ENCODE results near the gene HDAC5.
"Not testable (repeated sequence)": the region's sequence is repeated elsewhere in the genome, so short reads cannot be mapped to it uniquely, and the experiment has no call there.

Gene HDAC5

DNA sequence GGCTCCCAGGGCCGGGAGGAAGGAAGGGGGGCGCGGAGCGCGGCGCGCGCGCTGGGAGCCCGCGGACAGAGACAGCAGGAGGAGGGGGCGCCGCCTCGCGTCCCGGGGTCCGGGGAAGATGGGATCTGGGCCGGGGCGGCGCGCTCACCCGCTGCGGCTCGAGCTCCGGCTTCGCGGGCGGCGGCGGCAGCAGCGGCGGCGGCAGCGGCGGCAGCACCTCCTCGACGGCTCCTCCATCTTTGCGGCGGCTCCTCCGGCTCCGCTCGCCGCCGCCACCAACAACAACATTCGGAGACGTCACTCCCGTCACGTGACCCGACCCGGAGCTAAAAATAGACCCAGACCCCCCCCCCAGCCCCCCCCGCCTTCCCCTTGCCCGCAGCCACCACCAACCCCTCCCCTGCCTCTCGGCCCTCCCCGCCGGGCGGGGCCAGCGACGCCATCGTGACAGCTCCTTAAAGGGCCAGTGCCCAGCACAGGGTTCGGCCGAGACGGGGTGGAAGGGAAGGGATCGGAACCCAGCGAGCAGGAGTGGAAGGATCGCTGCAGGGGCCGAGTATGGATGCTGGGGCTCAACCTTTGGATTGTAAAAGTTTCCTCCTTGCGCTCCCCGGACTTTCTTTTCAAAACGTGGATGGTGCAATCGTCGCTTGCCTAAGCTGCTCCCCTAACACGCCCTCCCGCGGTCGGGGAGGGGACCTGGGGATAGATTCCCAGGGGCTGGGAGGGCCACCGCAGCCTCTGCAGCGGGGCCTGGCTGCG is at the start of gene HDAC5:
Gene HDAC5, minus strand, starts transcription at position 286 of the 762 bp plus-strand sequence. CDS start 6,126 bp downstream, outside the sequence.
- DNase-seq = peak; percentile 96

DNA sequence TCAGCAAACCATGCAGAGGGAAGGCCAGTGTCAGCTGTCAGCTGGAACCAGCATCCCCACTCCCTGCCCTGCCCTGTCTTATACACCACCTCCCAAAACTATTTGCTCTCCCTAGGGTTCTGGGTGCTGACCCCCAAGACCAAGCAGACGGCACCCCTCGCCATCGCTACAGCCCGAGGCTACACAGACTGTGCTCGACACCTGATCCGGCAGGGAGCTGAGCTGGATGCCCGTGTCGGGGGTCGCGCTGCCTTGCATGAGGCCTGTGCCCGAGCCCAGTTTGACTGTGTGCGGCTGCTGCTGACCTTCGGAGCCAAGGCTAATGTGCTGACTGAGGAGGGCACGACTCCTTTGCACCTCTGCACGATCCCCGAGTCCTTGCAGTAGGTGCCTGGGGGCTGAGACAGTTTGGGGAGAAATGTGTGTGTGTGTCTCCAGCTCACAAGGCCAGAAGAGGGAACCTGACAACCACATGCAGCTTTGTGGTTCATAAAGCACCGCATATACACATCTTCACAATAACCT is 48.6 kb upstream of the HDAC5 start:
- DNase-seq = no peak

DNA sequence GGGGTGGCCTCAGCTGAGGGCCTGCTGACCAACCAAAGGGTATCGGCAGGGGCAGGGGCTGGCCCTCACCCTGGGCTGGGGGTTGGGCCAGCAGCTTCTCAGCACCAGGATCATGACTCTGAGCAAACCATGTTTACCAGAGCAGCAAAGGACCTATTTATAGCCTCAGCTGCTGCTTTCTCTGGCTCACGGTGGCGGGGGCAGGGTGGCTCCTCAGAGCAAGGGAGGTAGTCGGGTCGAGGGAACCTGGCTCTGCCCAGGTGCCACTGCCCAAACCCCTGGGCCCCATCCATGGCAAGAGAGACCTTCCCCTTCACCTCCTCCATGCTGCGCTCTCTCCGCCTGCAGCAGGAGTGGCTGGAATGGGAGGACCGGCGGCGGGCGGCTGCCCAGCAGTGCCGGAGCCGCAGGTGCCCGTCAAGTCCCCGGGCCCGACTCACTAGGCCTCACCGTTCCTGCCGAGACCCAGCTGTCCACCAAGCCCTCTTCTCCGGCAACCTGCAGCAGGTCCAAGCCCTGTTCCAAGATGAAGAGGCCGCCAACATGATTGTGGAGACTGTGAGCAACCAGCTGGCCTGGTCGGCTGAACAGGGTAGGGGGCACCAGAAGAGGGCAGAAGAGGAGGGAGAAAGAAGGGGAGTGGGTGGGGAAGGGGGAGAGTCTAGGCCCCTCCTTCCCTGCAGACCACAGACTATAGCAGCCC is 47.2 kb upstream of the HDAC5 start, which contains the start of gene ASB16:
Gene ASB16, plus strand, starts transcription at position 206 of the 703 bp plus-strand sequence. Its CDS starts 86 bp downstream, at position 292.
- DNase-seq = no peak

DNA sequence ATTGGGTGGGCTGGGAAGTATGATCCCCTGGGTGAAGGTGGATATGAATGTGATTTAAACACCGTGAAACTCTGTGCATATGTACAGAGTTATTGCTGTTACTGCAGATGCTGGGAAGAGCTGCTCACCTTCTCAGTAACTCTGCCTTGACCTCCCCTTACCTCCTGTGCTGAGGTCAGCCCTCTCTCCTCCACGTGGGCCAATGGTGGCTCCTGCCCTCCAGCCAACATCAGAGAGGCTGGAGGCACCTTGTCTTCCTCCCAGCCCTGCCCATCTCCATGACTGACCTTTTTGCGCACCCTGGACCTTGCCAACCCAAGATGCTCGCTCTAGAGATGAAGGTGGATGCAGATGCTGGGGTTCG is 46.7 kb upstream of the HDAC5 start:
- DNase-seq = no peak

GRCh38 chr17:44167181-44167861 is 43.9 kb upstream of the HDAC5 start:
- no peak for DNase-seq

DNA sequence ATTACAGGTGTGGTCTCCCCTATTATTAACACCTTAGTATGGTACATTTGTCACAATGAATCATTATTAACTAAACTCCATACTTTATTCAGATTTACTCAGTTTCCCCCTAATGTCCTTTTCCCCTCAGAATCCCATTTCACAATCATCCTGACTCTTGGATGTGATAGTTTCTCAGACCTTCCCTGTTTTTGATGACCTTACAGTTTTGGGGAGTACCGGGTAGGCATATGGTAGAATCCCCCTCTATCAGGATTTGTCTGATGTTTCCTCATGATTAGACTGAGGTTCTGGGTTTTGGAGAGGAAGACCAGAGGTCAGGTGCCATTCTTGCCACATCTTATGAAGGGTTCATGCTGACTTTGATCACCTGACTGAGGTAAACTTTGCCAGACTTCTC is 41.0 kb upstream of the HDAC5 start:
- DNase-seq = no peak

- peak; percentile 60 for DNase-seq
These were observed 36.2 kb upstream of the HDAC5 start for GRCh38 chr17:44159519-44160210.

GRCh38 chr17:44155488-44155887 is 32.0 kb upstream of the HDAC5 start:
- no peak for DNase-seq

- no peak for DNase-seq
These were observed 29.4 kb upstream of the HDAC5 start for GRCh38 chr17:44152875-44153274.

GRCh38 chr17:44149750-44150329 is 26.4 kb upstream of the HDAC5 start:
- DNase-seq = no peak

DNA sequence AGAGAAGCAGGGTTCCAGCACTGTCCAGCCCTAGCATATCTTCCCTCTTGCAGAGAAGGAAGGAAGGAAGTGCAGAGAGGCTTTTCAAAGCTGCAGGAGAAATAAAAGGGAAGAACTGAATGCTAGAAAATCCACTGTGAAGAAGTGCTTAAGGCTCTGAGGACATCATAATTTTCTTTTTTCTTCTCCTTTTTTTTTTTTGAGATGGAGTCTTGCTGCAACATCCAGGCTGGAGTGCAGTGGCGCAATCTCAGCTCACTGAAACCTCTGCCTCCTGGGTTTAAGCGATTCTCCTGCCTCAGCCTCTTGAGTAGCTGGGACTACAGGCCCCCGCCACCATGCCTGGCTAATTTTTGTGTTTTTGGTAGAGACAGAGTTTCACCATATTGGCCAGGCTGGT is 25.6 kb upstream of the HDAC5 start:
- DNase-seq = not testable (repeated sequence)

- DNase-seq = no peak
These were observed 24.4 kb upstream of the HDAC5 start for GRCh38 chr17:44147812-44148211.

- DNase-seq = no peak
These were observed 23.2 kb upstream of the HDAC5 start for GRCh38 chr17:44146375-44147346.

DNA sequence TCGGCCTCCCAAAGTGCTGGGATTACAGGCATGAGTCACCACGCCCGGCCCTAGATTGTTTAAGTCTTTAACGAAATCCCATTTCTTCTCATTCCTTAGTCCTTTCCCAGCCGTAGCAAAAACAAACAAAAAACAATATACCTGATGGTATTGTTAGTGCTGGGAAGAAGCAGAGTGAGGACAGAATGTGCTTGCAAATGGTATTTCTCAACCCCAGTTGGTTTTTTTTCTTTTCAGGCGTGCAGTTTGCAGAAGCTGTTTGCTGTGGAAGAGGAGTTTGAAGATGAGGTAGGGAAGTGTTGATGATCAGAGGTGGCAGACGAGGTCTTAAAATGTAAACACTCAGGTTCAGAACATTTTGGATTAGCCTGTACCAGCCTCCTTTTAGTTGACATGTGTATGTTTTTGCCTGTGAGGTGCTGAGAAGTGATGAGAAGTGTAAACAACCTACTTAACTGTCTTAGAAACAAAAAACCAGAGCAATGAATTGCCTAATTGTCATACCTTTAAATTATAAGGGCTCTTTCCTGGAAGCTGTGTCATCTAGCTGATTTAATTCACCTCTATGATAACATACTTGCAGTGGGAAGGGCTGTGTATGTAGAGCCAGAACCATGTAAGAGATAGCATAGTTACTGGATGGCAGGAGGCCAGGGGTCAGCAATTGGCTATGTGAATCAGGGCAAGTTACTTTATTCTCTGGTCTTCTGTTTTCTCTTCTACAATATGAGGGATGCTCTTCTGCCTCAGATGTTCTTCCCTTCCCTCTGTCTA is 21.7 kb upstream of the HDAC5 start:
- DNase-seq = no peak

DNA sequence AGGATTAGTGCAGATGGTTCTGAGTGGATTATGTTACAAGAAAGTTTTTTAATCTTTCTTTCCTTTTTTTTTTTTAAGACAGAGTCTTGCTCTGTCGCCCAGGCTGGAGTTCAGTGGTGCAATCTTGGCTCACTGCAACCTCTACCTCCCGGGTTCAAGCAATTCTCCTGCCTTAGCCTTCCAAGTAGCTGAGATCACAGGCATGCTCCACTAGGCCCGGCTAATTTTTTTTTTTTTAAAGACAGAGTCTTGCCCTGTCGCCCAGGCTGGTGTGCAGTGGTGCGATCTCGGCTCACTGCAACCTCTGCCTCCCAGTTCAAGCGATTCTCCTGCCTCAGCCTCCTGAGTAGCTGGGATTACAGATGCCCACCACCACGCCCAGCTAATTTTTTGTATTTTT is 20.5 kb upstream of the HDAC5 start:
- not testable (repeated sequence) for DNase-seq

DNA sequence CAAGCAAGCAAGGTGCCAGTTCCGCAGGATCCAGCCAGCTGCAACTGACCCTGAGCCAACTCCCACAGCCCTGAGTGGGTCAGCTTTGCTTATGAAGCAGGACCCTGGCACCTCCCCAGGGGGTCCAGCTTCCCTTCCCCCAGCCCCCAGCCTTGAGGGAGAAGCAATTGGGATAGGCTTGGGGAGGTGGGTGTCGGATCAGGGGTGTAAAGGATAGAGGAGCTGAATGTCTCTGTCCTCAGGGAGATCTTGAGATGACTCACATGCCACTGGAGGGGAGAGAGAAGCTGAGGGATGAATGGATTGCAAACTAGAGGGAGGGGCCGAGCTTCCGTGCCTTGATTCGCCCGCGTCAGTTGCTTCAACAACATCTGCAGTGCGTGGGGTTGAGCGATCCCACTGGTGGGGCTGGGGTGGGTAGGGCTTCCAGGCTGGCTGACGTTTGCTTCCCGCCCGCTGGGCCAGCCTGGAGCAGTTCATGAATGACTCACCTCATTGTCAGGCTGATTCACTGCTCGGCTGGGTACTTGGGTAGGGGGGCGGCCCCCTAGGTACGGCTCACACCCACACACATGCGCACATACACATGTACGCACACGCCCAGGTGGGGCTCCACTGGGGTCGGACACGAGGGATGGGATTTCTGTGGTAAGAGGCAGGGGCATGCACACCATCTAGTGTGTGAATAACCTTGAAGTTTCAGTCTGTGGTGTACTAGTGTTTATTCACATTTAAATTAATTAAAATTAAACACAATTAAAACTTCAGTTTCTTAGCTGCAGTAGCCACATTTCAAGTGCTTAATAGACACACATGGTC is 14.7 kb upstream of the HDAC5 start:
- DNase-seq = peak; percentile 76

- DNase-seq = no peak
These were observed 11.5 kb upstream of the HDAC5 start for GRCh38 chr17:44134752-44135568.

DNA sequence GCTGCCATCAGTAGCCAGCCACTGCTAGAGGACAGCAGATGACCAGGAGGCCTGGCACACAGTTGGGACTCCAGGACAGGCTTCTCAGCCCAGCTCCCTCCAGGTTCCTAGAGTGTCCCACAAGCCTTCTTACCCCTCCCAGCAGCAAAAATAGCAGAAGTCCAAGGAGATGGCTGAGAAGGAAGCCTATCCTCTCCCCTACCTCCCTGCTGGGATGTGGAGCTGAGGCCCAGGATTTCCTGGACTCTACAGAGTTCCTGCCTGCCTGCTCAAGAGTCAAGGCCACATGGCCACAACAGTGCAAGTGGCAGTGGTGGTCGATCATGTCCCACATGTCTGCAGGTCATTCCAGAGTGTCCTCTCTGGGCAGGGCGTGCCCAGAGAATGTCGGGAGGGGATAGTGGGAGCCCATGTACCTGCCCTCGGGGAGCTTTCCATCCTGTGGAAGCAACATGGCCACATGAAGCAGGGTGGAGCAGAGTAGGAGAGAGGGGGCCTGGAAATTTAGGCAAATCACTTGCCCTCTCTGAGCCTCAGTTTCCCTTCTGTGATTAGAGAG is 10.6 kb upstream of the HDAC5 start:
- no peak for DNase-seq

Measured in activated CD4-positive, alpha-beta T cell treated with anti-CD3 and anti-CD28 coated beads, Interleukin-2, amount 50 U/mL, for 16 hours (primary cell).